DMS53 treated with DMSO at 0.1 percent for 48 hours (cell line): ENCODE data around the gene TCTA.

Experiments
- DNase-seq: peaks from one replicate; lab custom pipeline; 2025; ENCODE audit not compliant: unreplicated experiment; lab: John Stamatoyannopoulos, UW

The TCTA gene

GRCh38 chr3:49456466-49456865, 44.2 kb downstream of the TCTA start:
- DNase-seq: no peak

- no peak for DNase-seq
These were observed 48.1 kb downstream of the TCTA start for GRCh38 chr3:49460188-49460890.

- no peak for DNase-seq
These were observed 48.7 kb downstream of the TCTA start for GRCh38 chr3:49460956-49461355.

GRCh38 chr3:49461443-49462171, 49.4 kb downstream of the TCTA start:
- DNase-seq: no peak

GRCh38 chr3:49462222-49462621, 50.0 kb downstream of the TCTA start:
- no peak for DNase-seq

GRCh38 chr3:49465270-49466034, 53.2 kb downstream of the TCTA start:
- DNase-seq: no peak
